Kidney capillary endothelial cell (primary cell): Measurements from ENCODE around the gene NOP10.
"Not testable (repeated sequence)": the region's sequence is repeated elsewhere in the genome, so short reads cannot be mapped to it uniquely, and the experiment has no call there.

Experiments
- DNase-seq: peaks from one replicate; pipeline ENCODE4 v3.0.0-alpha.2; 2018; ENCODE audit warnings: low spot score

NOP10 gene

GRCh38 chr15:34358367-34358766, 15.4 kb upstream of the NOP10 start:
- DNase-seq: no peak

- no peak for DNase-seq
Observed at GRCh38 chr15:34357653-34358052, 14.7 kb upstream of the NOP10 start.

GRCh38 chr15:34355241-34355640, 12.3 kb upstream of the NOP10 start:
- DNase-seq: no peak

GRCh38 chr15:34354286-34354685, 11.3 kb upstream of the NOP10 start:
- no peak for DNase-seq

GRCh38 chr15:34353627-34354026, 10.7 kb upstream of the NOP10 start:
- no peak for DNase-seq

GRCh38 chr15:34352996-34353395, 10.1 kb upstream of the NOP10 start:
- not testable (repeated sequence) for DNase-seq

- no peak for DNase-seq
Observed at GRCh38 chr15:34349769-34350168, 6.8 kb upstream of the NOP10 start.

GRCh38 chr15:34348735-34349300, 5.9 kb upstream of the NOP10 start:
- no peak for DNase-seq

- no peak for DNase-seq
Observed at GRCh38 chr15:34347951-34348638, 5.2 kb upstream of the NOP10 start.

- DNase-seq: not testable (repeated sequence)
Observed at GRCh38 chr15:34342213-34342736, 661 bp downstream of the NOP10 start.

GRCh38 chr15:34341381-34342212, 1.3 kb downstream of the NOP10 start:
- DNase-seq: no peak

- no peak for DNase-seq
Observed at GRCh38 chr15:34339946-34340345, 3.0 kb downstream of the NOP10 start.

- no peak for DNase-seq
Observed at GRCh38 chr15:34338347-34338746, 4.6 kb downstream of the NOP10 start.

- DNase-seq: peak; percentile 88
Observed at GRCh38 chr15:34337557-34338306, 5.2 kb downstream of the NOP10 start, which contains the start of gene SLC12A6. Gene SLC12A6 (minus strand): TSS chr15:34337781. CDS start chr15:34336680, 1,101 bp downstream.

GRCh38 chr15:34336991-34337556, 5.9 kb downstream of the NOP10 start:
- DNase-seq: no peak

GRCh38 chr15:34336231-34336990, 6.5 kb downstream of the NOP10 start:
- DNase-seq: no peak

GRCh38 chr15:34335176-34336032, 7.5 kb downstream of the NOP10 start:
- DNase-seq: no peak

- no peak for DNase-seq
Observed at GRCh38 chr15:34334672-34335071, 8.3 kb downstream of the NOP10 start.

- DNase-seq: no peak
Observed at GRCh38 chr15:34332553-34333120, 10.3 kb downstream of the NOP10 start.

GRCh38 chr15:34331809-34332208, 11.1 kb downstream of the NOP10 start:
- DNase-seq: no peak
